ENCODE data around the gene TFRC.
"Not testable (repeated sequence)": the region's sequence is repeated elsewhere in the genome, so short reads cannot be mapped to it uniquely, and the experiment has no call there.

Gene TFRC

GRCh38 chr3:196039359-196039758 is 42.5 kb downstream of the TFRC start:
- DNase-seq (ENCODE audit: extremely low read depth, low read depth), result no peak
- TF ChIP-seq CTCF (IDR thresholded peaks at IDR 0.05; ENCODE audit: low read depth, low read length), result no peak

- not testable (repeated sequence) for DNase-seq (ENCODE audit: extremely low read depth, low read depth)
- TF ChIP-seq CTCF (IDR thresholded peaks at IDR 0.05; ENCODE audit: low read depth, low read length), result peak; percentile 32
Measured at GRCh38 chr3:196026059-196026458, 55.8 kb downstream of the TFRC start.

GRCh38 chr3:196024968-196025367 is 56.9 kb downstream of the TFRC start:
- TF ChIP-seq CTCF (IDR thresholded peaks at IDR 0.05; ENCODE audit: low read depth, low read length), result no peak
- no peak for DNase-seq (ENCODE audit: extremely low read depth, low read depth)

GRCh38 chr3:196023947-196024346 is 57.9 kb downstream of the TFRC start:
- TF ChIP-seq CTCF (IDR thresholded peaks at IDR 0.05; ENCODE audit: low read depth, low read length), result no peak
- DNase-seq (ENCODE audit: extremely low read depth, low read depth), result no peak

GRCh38 chr3:196022499-196022878 is 59.4 kb downstream of the TFRC start:
- not testable (repeated sequence) for DNase-seq (ENCODE audit: extremely low read depth, low read depth)

- no peak for TF ChIP-seq CTCF (IDR thresholded peaks at IDR 0.05; ENCODE audit: low read depth, low read length)
- no peak for DNase-seq (ENCODE audit: extremely low read depth, low read depth)
Measured at GRCh38 chr3:196020373-196020772, 61.5 kb downstream of the TFRC start.

GRCh38 chr3:196019576-196019975 is 62.3 kb downstream of the TFRC start:
- not testable (repeated sequence) for DNase-seq (ENCODE audit: extremely low read depth, low read depth)

- not testable (repeated sequence) for DNase-seq (ENCODE audit: extremely low read depth, low read depth)
Measured at GRCh38 chr3:196018159-196018558, 63.7 kb downstream of the TFRC start.

- TF ChIP-seq CTCF (IDR thresholded peaks at IDR 0.05; ENCODE audit: low read depth, low read length), result no peak
- peak; percentile 28 for DNase-seq (ENCODE audit: extremely low read depth, low read depth)
Measured at GRCh38 chr3:196016485-196016884, 65.4 kb downstream of the TFRC start.

Measured in AG09319 (cell line).